SKM-1 (cell line): Measurements from ENCODE around the gene KIDINS220.

Source experiments
- DNase-seq: peaks from one replicate; lab custom pipeline; 2025; ENCODE audit not compliant: unreplicated experiment; lab: John Stamatoyannopoulos, UW

KIDINS220 gene

DNA sequence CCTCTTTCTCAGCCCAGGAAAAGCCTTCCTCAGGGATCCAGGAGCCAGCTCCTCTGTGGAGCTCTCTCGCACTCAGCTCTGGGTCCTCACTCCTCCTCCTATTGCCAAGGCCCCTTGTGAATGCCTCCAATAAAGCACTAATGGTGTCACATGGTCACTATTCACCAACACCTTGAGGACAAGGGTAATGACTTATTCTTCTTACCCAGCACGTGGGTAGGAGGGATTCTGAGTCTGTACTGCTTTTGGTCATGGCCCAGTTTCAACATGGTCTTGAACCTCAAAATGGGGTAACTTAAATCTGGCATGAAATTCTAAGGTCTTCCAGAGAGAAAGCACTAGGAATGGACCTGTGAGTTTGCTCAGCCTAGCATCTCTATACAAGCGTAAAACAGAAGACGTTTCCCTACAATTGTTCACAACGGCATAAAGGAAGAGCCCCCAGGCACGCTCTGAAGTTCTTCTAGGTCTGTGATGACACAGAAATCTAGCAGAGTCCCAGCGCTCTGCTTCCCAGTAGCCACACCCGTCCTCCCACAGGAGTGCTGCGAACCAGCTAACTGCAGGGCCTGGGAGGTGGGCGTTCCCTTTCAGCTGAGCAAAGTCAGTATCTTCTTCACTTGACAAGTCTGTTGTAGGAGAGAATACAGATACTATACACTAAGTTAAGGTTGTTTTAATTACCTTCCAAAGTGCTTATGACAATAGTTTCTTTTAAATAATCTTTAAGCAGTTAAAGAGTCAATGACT, 14.6 kb upstream of the KIDINS220 start:
- no peak for DNase-seq

DNA sequence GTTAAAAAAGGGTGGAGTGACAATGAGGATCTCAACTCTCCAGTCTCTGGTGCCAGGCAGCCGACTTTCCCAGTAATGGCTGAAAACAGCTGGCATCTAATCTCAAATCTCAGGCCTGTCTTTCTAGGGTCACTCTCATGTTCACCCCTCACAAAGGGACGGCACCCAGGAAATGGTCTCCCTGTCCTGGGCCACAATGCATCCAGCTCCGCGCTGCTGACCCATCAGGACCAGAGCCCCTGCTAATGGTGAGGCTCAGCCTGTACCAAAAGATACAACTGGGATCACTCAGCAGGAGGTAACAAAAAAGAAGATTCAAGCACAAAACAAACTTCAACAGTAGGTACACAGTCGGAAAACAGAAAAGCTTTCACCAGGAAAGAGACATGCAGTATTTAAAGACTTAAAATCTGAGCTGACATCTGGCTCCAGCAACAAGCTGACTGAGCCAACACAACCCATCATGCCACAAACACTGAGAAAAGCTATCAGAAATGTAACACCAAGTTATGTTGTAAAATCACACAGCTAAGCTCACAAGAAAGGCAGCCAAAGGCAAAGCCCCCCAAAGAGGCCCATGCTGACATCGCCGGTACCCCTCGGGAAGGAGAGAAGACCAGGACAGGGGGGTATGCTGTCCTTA, 13.6 kb upstream of the KIDINS220 start:
- no peak for DNase-seq

DNA sequence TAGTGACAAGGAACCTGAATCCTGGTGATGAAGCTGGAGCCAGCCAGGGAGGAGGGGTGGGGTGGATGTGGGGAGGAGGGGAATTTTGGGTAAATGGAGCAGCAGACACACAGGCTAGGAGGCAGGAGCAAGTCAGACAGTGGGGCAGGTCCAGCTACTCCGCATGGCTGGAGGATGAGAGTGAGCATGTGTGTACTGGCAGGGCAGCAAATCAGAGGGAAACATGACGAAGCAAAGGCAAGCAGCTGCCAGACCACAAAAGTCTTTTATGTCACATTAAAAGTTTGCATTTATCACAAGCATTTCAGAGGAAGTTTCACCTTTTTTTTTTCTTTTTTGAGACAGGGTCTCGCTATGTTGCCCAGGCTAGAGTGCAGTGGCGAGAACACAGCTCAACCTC, 11.9 kb upstream of the KIDINS220 start:
- DNase-seq = no peak

DNA sequence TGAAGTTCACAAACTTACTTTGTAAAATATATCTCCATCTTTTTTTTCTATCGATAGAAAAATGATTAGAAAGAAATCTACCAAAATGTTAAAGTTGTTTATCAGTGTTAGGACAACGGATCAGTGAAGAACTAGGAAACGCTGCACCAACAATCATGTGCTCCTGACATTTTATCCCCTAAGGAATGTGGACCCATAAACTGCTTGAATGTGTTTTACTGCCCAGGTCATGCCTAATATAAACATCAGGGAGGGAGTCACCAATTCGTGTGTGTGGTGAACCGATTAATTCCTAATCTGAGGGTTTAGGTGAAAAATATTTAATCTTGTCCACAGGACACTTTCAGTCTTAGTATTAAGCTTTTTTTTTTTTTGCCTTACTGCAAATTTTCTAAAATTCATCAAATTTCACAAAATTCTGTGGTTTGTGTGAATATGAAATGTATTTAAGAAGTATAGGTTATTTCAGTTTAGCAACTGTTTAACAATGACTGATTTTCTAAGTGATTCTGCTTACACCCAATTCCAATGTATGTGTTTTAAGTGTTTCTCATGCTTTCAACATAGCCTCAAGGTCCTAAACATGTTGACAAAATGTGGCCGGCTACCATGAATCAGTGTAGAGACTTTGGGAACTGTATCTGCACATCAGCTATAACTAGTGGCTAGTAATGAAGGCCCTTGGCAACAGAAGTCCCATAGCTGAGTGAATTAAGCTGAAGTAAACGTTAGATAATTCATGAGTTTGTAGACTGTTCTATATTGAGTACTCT, 11.1 kb upstream of the KIDINS220 start:
- DNase-seq = no peak

DNA sequence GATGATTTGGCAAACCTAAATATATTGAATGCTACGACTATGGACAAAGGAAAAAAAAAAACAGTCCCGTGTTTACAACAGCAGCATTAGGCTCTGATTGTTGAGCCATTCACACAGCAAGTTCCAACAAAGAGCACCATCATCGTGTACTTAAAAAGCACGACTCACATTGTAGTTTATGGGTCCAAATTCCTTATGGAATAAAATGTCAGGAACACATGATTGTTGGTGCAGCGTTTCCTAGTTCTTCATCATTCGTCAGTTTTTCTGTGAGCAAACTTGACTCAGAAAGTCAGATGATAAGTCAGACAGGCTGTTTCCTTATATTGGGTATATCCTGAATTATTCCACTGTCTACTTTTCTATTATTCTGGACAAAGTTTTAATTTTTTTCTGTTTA, 10.0 kb upstream of the KIDINS220 start:
- DNase-seq = no peak

DNA sequence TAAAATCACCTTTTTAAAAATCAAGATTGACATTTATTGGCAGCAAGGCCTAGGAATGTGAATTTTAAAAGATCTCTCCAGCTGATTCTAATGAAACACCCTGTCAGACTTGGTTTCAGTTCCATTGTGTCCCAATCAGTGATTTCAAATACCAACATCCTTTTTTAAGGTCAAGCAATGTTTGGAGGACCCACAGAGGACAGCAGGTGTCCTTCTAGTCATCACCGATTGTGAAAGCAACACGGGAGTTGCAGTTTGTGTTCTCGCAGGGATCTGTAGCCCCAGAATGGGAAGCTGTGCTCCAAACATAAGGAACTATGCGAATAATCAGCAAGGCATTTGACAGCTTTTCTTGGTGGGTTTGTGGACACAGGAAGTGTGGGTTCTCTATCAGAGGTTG, 4.5 kb upstream of the KIDINS220 start:
- DNase-seq = peak; percentile 9

DNA sequence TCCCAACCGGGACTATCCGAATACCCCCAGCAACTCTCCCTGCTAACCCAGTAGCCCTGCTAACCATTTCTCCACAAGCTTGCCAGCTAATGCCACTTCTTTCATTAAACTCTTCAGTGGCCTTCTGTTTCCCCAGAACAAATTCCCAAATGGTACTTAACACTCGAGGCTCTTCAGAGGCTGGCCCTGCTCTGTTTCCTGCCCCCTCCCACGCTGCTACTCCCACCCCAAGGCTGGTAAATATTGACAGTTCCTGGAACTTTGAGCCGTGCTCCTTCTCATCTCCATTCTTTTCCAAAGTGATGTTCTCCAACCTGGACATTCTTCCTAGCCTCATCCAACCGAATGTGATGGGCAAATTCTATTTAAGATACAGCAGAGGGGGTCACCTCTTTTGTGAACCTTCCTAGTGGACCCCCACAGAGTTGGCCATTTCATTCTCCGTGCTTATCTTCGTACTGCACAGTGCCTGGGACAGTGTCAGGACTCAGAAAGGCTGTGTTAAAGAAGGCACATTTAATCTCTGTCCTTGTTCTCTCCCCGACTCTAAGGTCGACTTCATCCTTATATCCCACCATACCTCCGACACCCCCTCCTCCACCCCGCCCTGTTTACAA, 3.2 kb upstream of the KIDINS220 start:
- DNase-seq = no peak

DNA sequence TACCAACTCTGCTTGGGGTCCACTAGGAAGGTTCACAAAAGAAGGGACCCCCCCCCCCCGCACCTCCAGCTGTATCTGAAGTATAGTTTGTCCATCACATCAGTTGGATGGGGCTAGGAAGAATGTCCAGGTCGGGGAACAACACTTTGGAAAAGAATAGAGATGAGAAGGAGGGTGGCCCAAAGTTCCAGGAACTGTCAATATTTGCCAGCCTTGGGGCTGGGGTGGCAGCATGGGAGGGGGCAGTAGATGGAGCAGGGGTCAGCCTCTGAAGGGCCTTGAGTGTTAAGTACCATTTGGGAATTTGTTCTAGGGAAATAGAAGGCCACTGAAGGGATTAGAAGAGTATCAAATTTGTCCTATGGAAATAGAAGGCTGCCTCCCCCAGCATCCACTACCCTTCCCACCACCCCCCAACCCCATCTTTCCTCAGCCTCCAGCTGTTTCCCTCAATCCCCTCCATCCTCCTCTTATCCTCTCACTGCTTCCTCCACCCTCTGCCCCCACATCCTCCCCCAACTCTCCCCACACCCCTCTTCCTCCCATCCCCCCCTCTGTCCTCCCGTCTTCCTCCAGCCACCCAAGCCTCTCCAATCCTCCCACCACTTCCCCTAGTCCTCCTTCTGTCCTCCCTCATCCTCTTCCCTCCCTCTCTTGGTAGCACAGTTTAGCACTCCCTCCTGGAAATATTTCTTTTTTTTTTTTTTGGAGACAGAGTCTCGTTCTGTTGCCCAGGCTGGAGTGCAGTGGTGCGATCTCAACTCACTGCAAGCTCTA, 2.0 kb upstream of the KIDINS220 start:
- DNase-seq = no peak

DNA sequence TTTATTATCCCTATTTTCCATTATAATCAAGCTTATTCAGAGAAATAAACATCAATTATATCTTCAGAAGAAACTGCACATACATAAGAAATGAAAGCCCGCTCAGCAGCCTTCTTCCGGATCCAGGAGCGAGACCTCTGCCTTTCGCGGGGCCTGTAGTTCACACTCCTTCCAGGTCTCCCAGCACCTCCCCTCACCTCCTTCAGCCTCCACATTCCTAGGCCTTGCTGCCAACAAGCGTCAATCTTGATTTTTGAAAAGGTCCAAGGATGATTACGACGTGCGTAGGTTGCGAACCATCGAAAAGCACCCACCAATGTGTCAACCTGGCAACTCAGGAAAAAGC, 355 bp upstream of the KIDINS220 start:
- no peak for DNase-seq

DNA sequence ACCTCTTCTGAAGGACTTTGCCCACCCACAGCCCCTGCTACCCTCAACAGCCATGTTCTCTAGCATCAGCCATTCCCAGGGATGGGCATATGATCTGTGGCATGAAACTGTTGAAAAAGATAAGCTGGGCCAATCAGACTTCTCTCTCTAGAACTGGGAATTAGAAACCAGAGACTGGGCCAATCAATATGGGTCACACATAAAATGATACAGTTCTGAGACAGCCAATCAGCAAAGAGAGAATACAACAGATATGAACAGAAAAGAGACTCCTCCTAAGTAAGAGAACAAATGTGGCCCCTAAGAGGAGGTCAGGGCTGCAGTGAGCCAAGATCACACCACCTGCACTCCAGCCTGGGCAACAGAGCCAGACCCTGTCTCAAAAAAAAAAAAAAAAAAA, 2.1 kb downstream of the KIDINS220 start:
- no peak for DNase-seq

DNA sequence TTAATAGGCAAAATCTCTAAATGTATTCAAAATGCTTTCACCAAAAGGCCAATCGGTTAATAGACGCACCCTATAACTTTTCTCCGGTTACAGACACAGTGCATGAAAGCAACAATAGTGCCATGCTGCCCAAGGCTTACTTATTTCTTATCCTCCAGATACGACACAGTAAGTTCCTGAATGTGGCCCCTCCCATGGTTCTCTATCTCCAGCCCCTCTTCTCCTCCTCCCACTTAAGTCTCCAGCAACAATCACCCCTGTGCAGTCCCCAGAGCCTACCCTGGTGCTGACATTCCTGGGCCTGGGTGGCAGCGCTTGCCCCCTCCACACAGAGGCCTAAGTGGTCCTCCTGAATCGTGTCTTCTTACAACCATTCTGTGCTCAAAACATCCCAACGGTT, 3.6 kb downstream of the KIDINS220 start:
- no peak for DNase-seq

DNA sequence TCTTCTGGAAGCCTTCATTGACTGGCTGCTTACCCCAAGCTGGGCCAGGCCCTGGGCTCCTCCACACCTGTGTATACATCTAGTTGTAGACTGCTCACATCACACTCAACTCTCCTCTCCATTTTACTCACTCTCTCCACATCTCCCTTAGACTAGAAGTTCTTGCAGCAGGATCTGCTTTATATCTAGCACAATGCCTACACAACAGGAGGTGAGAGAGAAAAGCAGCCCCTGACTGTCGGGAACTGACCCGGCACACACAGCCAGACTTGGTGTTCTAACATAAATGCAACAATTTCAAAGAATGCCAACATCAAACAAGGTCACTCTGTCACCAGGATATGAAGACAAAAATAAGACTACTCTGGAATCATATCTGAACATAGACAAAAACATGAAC, 5.9 kb downstream of the KIDINS220 start:
- DNase-seq = no peak

DNA sequence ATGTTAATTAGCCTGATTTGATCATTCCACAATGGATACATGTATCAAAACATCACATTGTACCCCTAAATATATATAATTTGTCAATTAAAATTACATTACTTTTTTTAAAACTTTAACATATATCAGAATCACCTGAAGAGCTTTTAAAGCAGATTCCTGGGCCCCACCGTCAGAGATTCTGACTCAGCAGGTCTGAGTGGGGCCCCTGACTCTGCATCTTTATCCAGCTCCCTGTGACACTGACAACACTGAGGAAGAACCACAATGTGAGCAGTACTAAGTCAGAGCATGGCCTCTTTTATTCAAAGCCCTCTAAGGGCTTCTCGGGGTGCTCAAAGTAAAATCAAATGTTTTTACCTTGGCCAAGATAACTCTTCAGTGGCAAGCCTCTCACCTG, 9.7 kb downstream of the KIDINS220 start:
- no peak for DNase-seq

DNA sequence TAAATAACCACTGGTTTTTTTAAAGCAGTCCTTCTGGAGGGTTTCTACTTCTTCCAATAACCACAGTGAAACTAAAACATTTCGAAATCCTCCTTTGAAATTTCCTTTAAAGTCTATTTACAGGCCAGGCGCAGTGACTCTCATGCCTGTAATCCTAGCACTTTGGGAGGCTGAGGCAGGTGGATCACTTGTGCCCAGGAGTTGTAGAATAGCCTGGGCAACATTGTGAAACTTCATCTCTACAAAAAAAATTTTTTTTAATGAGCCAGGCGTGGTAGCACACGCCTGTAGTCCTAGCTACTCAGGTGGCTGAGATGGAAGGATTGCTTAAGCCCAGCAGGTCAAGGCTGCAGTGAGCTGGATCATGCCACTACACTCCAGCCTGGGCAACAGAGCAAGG, 15.2 kb downstream of the KIDINS220 start:
- DNase-seq = peak; percentile 53

DNA sequence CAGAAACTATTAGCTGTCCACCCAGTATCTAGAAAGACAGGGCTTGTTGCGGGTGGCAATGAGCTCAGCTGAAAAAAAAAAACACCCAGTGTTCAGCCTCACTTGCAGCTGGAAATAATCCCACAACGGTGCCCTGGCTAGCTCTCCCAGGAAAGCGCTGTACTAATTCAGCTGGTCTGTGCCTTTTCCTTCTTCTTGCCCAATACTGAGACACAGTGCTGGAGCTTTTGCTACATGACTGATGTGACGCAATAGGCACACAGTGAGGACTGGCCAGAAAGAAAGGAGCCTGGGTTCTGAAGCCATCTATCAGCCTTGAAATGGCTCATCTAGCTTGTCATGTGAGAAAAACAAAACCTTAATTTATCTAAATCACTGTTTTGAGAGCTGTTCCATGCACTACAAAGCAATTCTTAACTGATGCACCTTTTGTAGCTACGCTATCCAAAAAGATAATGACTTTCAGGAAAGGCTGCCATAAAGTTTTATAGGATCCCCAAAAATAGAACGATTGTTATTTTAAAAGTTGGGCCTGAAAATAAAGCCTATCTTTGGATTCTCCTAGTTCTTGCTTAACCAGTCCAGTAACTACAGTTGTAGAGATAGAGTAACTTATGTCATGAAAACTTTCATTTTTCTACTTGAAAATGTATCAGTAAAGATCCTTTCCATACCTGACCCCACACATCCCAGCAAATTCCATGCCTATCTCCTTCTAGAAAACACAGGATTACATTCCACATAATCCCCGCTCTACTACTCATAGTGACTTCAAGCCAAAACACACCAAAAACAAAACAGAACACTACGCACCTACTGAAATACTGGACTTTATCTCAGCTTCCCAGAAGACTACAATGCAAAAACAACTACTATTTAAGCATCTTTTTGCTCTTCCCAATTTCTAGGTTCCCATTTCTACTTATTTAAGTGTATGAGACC, 15.9 kb downstream of the KIDINS220 start:
- peak; percentile 48 for DNase-seq

DNA sequence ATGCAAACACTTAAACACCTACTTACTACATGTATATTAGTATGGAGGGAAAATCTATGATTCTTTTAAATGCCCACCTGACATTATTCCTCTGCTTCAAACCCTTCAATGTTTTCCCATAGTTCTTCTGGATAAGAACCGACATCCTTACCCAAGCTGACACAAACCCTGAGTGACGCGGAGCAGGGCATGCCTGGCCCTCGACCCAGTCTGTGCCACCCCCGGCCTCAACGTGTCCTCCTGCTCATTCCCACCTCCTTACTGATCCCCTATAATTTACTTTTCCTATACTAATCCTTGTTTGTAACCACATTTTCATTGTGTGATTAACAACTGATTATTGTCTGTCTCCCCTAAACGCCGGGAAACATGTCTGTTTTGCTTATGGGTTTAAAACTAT, 17.5 kb downstream of the KIDINS220 start:
- no peak for DNase-seq

DNA sequence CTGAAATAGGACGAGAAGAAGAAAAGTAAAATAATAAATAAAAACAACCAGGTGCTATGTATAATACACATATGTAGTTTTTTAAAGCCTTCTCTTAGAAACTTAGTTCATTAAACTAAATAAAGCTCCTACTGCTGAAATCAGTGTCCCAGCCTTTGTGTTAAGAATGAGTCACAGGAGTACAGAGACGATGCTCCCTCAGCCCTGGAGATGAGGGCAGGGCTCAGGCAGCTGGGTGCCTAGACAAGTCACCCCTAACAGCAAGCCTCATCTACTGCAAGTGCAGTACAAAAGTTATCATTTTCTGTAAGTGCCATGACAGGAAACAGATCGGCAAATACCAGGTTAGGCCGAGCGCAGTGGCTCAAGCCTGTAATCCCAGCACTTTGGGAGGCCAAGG, 18.2 kb downstream of the KIDINS220 start:
- DNase-seq = no peak

DNA sequence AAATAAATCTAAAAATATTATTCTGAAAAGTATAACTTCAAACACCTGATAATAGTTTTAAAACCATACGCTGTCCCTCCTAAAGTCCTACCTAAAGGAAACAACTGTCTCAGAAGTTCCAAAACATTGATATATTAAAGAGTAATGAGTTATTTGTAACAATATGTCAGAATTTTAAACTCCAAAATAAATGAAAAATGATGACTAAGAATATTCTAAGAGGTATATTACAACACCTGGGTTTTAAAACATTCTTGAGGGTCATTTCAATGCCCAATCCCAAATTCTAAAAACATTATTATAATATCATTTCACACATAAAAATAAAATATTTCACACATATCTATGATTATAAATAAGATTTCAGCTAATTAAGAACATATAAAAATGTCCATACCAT, 20.2 kb downstream of the KIDINS220 start:
- DNase-seq = no peak

DNA sequence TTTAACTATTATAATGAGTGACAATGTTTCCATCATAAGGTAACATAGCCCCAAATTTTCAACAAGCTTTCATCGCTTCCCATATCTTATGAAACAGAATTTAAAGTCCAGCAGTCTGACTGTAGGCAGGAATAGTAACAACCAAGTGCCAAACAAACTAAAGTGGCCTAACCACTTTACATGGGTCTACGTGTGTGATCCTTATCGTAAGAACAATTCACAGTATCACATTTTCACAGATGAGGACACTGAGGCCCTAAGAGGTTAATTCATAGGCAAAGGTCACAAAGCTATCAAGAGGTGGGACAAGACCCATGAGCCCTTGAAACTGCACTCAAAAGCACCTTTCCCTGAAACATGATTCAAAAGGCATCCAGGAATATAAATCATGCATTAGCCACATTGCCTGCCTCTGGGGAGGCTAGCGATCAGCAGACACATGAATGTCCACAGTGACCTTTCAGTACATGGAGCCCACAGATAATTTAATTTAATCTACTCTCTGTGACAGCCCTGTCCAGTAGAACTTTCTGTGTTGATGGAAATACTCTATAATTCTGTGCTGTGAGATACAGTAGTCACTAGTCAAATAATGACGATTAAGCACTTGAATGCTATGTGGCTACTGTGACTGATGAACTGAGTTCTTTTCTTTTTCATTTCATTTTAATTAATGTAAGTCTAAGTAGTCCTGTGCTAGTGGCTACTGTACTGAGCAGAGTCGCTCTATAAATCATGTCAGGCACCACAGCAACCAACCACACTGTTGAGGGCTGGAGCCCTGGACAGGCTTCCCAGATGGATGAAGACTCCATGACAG, 30.3 kb downstream of the KIDINS220 start:
- DNase-seq = no peak
